ENCODE measurements around the gene SFI1. TPM values are rescaled to one million over a fixed set of nuclear protein-coding genes. Genes with fewer than 3 reads are reported as not detected.

Gene SFI1
- total and polyA plus RNA-seq, 2 of the 8 experiments (the other 6 are each of a cell fraction or from before 2014, with no cell fraction given): 10.4 to 30.1 TPM

DNA sequence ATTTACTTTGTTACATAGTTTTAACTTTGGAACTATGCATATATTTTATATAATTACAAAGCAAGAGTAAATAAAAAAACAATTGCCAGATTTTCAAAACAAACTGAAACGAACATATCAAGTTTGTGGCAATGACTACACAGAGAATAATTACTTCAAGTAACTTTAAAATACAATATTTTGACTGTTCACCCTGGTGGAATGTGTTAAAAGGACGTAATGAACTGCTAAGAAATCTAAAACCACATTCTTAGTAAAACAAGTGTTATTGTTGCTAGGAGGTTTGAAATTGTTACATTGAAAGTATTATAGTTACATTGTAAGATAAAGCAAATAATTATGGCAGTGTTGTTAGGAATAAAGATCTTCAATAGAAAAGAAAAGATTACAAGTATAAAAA lies 71.4 kb downstream of the SFI1 start:
- H2BK12ac ChIP-seq (ENCODE audit: low read depth, low read length): no peak overlapping the region
- H4K20me1 ChIP-seq (replicated peaks in 1 of 2; ENCODE audit: control insufficient read depth in 1 of 2, insufficient read depth in 2 of 2, low read length in 2 of 2): no peaks in the 10 kb centered on the region
- no peak overlapping the region for H2AK5ac ChIP-seq (ENCODE audit: low read depth, low read length)
- H3K9me3 ChIP-seq (ENCODE audit: insufficient read depth in 2 of 2, low read depth in 1 of 2, low read length in 1 of 2): no peaks in the 10 kb centered on the region
- no peak overlapping the region for H4K8ac ChIP-seq (ENCODE audit: extremely low read depth, insufficient read depth, low read length)
- 84% methylated on average over 2 of the region's 2 CpGs; no CpG with 5 or more reads in 1 of the 2 experiments for WGBS, 2 experiments (ENCODE audit: extremely low coverage in 1 of 2, insufficient coverage in 1 of 2, insufficient read length in 1 of 2, insufficient replicate concordance in 2 of 2, low coverage in 1 of 2, low lambda C conversion rate in 2 of 2, missing lambda C conversion rate in 1 of 2)
- no peak overlapping the region for H2BK5ac ChIP-seq (ENCODE audit: low read depth, low read length)
- H3K18ac ChIP-seq (ENCODE audit: extremely low read depth, low read length): no peak overlapping the region
- no peaks in the 10 kb centered on the region for H3K27me3 ChIP-seq (replicated peaks in 1 of 4; ENCODE audit: control insufficient read depth in 3 of 4, extremely low read depth in 1 of 4, insufficient read depth in 3 of 4, low read length in 3 of 4)
- DNase-seq (ENCODE audit: low read depth in 1 of 2, low spot score in 2 of 2): no peak
- H3K56ac ChIP-seq (replicated peaks; ENCODE audit: insufficient read length, low read depth, low read length): no peak overlapping the region
- ChIA-PET CTCF (ENCODE audit: partially characterized antibody) (interaction anchor here (3.3 kb wide), 1 partner anchor 11 kb away, joined by 12 read pairs; no protein-coding TSS in a partner anchor), POLR2A (ENCODE audit: partially characterized antibody) (no interaction called here)
- no peak overlapping the region for H3K4ac ChIP-seq (replicated peaks; ENCODE audit: insufficient read length, low read depth, low read length)
- no peak overlapping the region for H3K4me2 ChIP-seq (ENCODE audit: insufficient read depth in 1 of 2, low read depth in 2 of 2, low read length in 2 of 2)
- H3K4me1 ChIP-seq (replicated peaks in 1 of 4; ENCODE audit: control insufficient read depth in 3 of 4, insufficient read depth in 4 of 4, low read length in 3 of 4): no peaks in the 10 kb centered on the region
- H3K23ac ChIP-seq (ENCODE audit: insufficient read length): no peak overlapping the region
- no peaks in the 10 kb centered on the region for H3K36me3 ChIP-seq (ENCODE audit: control insufficient read depth in 2 of 4, insufficient read depth in 4 of 4, low read length in 3 of 4)
- no peak overlapping the region for H2AFZ ChIP-seq (ENCODE audit: low read length)
- no peak overlapping the region for H3K27ac ChIP-seq (ENCODE audit: low read depth, low read length)
- H2BK15ac ChIP-seq (ENCODE audit: low read length): no peak overlapping the region
- H3K23me2 ChIP-seq (ENCODE audit: low read depth, low read length): no peaks in the 10 kb centered on the region
- TF ChIP-seq GABPA (IDR thresholded peaks at IDR 0.05; ENCODE audit: borderline replicate concordance, insufficient read depth, low read length) (no peak), TCF12 (IDR thresholded peaks at IDR 0.05; ENCODE audit: low read depth, low read length) (no peak), MAX (IDR thresholded peaks at IDR 0.05) (no peak), EZH2 (IDR thresholded peaks at IDR 0.05; ENCODE audit: low read depth, low read length, severe bottlenecking) (no peak), SAP30 (IDR thresholded peaks at IDR 0.05; ENCODE audit: insufficient read depth, insufficient replicate concordance, low read length) (no peak), RXRA (IDR thresholded peaks at IDR 0.05; ENCODE audit: insufficient read depth, low read depth, low read length) (no peak), CEBPB (IDR thresholded peaks at IDR 0.05; ENCODE audit: low read depth, low read length) (no peak), EGR1 (IDR thresholded peaks at IDR 0.05; ENCODE audit: borderline replicate concordance, low read depth, low read length) (no peak), ZNF274 (IDR thresholded peaks at IDR 0.05; ENCODE audit: borderline replicate concordance, extremely low read depth, low read length) (no peak), E2F6 (IDR thresholded peaks at IDR 0.05) (no peak), TAF1 (IDR thresholded peaks at IDR 0.05; ENCODE audit: low read depth, low read length) (no peak), RNF2 (IDR thresholded peaks at IDR 0.05; ENCODE audit: borderline replicate concordance, low read depth, low read length, missing control alignments, poor library complexity, severe bottlenecking) (no peak)
- TF ChIP-seq, protein P1, sequence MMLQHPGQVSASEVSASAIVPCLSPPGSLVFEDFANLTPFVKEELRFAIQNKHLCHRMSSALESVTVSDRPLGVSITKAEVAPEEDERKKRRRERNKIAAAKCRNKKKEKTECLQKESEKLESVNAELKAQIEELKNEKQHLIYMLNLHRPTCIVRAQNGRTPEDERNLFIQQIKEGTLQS (IDR thresholded peaks at IDR 0.05; ENCODE audit: insufficient read depth, low read depth, low read length): no peak
- H3K9ac ChIP-seq (replicated peaks in 1 of 4; ENCODE audit: extremely low read depth in 1 of 4, low read depth in 3 of 4, low read length in 3 of 4): no peak overlapping the region
- no peak overlapping the region for H3K14ac ChIP-seq (ENCODE audit: insufficient read length)
- no peak for FAIRE-seq
- no peak overlapping the region for H3K4me3 ChIP-seq (ENCODE audit: extremely low read depth in 1 of 4, insufficient read depth in 2 of 4, low read depth in 3 of 4, low read length in 4 of 4)
- H2BK120ac ChIP-seq (replicated peaks; ENCODE audit: low read depth, low read length): no peak overlapping the region
- H4K91ac ChIP-seq (replicated peaks; ENCODE audit: insufficient read length, low read length): no peak overlapping the region
- no peaks in the 10 kb centered on the region for H3K79me1 ChIP-seq (ENCODE audit: low read depth, low read length)
- no peak overlapping the region for H2BK20ac ChIP-seq (ENCODE audit: low read length)
- no peak overlapping the region for H4K5ac ChIP-seq (ENCODE audit: insufficient read length, low read depth, low read length)
- no peaks in the 10 kb centered on the region for H3K79me2 ChIP-seq (ENCODE audit: control insufficient read depth in 1 of 2, insufficient read depth in 2 of 2, low read length in 2 of 2)
